ENCODE measurements around the gene C3orf52.
A peak's percentile ranks its signal among the peaks of the same experiment; 100 is the strongest.

C3orf52 gene

DNA sequence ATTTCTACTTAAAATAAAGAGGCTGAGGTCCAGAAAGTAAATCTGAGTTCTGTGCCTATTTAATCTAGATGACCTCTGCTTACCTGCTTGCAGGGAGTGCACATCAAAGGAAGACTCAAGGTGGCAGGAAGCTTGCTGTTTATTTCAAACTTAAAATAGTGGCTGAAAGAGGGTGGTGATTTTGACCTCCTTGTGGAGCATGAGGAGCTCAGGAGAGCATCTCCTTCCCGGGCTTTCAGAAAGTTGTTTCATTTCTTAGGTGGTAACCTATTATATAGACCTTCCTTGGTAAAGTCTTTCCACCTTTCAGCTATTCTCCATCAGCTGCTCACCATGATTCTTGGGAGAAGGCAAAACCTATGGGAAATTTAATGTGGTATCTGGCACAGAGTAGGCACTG, 46.4 kb downstream of the C3orf52 start:
- DNase-seq (ENCODE audit: insufficient read length, low spot score) (no peak), FAIRE-seq (no peak)
- TF ChIP-seq PAX5 (IDR thresholded peaks at IDR 0.05; ENCODE audit: insufficient read depth, low read length, severe bottlenecking) (no peak), TAF1 (IDR thresholded peaks at IDR 0.05; ENCODE audit: low read depth, low read length) (no peak), POU2F2 (IDR thresholded peaks at IDR 0.05; ENCODE audit: low read depth, low read length) (no peak), POLR2A (IDR thresholded peaks at IDR 0.05; ENCODE audit: low read depth, low read length) (no peak), SPI1 (IDR thresholded peaks at IDR 0.05; ENCODE audit: low read depth, low read length) (no peak), POLR2AphosphoS5 (IDR thresholded peaks at IDR 0.05; ENCODE audit: low read depth, low read length) (no peak)

DNA sequence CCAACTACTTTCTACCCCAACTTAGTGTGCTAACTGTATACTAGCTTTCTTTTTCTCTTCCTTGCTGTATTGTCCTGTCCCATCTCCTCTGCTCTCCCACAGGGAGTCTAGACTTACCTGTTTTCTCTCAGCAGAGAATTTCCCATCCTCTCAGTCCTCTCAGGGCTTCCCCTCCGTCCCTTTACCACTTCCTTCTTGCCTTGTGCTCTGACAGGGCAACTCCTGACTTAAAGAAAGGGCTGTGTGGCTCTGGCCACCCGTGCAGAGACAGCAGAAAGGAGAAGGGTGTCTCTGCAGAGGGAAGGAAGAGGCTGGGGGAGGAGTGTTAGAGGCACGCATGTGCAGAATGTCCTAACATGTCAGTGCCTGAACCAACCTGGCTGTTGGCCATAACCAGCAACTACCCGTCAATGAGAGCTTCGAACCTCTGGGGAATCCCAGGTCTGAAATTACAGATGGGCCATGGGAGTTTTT, 46.8 kb downstream of the C3orf52 start, which contains the start of gene GCSAM:
Gene GCSAM (minus strand): TSS at position 274 of the 474 bp plus-strand sequence. CDS start 128 bp downstream, at position 146.
- FAIRE-seq (peak; percentile 100), DNase-seq (ENCODE audit: insufficient read length, low spot score) (no peak)
- TF ChIP-seq POLR2A (IDR thresholded peaks at IDR 0.05; ENCODE audit: low read depth, low read length), result peak; percentile 91
- peak; percentile 96 for TF ChIP-seq TAF1 (IDR thresholded peaks at IDR 0.05; ENCODE audit: low read depth, low read length)
- peak; percentile 82 for TF ChIP-seq SPI1 (IDR thresholded peaks at IDR 0.05; ENCODE audit: low read depth, low read length)
- TF ChIP-seq PAX5 (IDR thresholded peaks at IDR 0.05; ENCODE audit: insufficient read depth, low read length, severe bottlenecking), result peak; percentile 47
- peak; percentile 86 for TF ChIP-seq POU2F2 (IDR thresholded peaks at IDR 0.05; ENCODE audit: low read depth, low read length)
- TF ChIP-seq POLR2AphosphoS5 (IDR thresholded peaks at IDR 0.05; ENCODE audit: low read depth, low read length), result peak; percentile 91

DNA sequence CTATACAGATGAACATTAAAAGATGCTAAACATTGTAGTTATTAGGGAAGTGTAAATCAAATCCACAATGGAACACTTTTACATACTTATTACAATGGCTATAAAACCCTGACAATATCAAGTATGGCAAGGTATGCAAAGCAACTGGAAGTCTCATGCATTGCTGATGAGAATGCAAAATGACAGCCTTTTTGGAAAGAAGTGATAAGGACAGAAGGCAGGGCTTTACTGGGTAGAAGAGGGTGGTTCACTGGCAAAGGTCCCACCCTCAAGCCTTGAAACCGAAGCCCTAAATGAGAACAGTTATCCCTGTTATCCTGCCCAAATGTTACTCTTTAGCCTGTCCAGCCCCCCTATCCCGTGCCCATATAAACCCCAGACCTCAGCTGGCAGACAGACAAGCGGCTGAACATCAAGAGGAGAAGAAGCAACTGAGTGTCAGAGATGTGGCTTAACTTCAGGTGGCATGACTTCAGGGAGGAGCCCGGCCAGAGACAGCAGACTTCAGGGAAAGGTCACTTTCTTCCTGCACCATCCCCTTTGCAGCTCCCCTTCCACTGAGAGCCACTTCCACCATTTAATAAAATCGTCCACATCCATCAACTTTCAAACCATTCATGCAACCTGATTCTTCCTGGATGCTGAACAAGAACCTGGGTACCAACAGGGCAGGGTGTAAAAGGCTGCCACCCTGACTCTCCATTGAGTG, 47.6 kb downstream of the C3orf52 start:
- TF ChIP-seq TAF1 (IDR thresholded peaks at IDR 0.05; ENCODE audit: low read depth, low read length) (peak; percentile 32; the same call in 1 of the 2 replicates), SPI1 (IDR thresholded peaks at IDR 0.05; ENCODE audit: low read depth, low read length) (no peak), POU2F2 (IDR thresholded peaks at IDR 0.05; ENCODE audit: low read depth, low read length) (peak; percentile 44; the same call in 1 of the 2 replicates)
- FAIRE-seq (no peak), DNase-seq (ENCODE audit: insufficient read length, low spot score) (no peak)

DNA sequence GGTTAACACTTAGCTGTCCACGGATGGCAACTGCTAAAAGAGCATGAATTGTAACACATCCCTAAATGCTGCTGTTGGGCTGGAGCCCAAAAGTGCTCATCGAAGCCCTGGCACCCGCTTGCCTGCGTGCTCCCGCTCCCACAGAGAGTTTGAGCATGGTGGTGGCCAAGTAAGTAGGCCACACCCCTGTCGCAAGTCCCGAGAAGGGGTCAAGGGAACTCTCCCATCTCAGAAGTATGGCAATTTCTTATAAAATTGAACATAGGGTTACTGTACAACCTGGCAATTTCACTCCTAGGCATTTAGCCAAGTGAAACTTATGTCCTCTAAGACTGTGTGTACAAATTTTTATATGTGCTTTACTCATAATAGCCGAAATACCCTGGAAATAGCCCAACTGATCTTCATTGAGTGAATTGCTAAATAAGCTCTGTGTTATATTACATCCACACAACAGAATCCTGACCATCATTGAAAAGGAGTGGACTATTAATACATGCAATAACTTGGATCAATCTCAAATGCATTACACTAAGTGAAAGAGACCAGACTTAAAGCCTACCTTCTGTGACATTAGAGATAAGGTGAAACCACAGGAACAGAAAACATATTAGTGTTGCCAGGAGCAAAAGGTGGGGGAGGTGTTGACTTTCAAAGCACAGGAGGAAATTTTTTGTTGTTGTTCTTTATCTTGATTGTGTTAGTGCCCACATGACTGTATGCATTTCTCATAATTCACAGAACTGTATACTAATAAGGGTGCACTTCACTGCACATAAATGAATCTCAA, 48.3 kb downstream of the C3orf52 start:
- peak; percentile 82 for FAIRE-seq
- no peak for DNase-seq (ENCODE audit: insufficient read length, low spot score)
- peak; percentile 14 for TF ChIP-seq POLR2A (IDR thresholded peaks at IDR 0.05; ENCODE audit: low read depth, low read length)
- TF ChIP-seq PAX5 (IDR thresholded peaks at IDR 0.05; ENCODE audit: insufficient read depth, low read length, severe bottlenecking), result no peak
- no peak for TF ChIP-seq SPI1 (IDR thresholded peaks at IDR 0.05; ENCODE audit: low read depth, low read length)

DNA sequence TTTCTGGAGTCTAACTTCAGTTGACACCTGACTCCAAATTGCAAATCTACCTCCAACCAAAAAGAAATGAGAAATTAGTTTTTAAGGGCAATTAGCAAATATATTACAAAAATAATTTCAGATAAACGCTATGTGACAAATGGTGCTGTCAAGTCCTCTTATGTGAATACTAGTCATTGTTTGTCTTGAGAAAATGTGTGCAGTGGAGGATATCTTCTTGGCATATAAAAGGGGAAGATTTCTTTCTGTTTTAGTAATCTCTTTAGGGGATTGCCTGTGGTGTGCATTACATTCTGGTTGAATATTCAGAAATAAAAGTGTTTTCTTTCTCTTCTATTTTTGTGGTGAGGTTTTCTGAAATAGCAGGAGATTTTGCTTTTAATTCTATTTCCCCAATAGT, 49.9 kb downstream of the C3orf52 start:
- FAIRE-seq (peak; percentile 67), DNase-seq (ENCODE audit: insufficient read length, low spot score) (no peak)
- no peak for TF ChIP-seq SPI1 (IDR thresholded peaks at IDR 0.05; ENCODE audit: low read depth, low read length)

DNA sequence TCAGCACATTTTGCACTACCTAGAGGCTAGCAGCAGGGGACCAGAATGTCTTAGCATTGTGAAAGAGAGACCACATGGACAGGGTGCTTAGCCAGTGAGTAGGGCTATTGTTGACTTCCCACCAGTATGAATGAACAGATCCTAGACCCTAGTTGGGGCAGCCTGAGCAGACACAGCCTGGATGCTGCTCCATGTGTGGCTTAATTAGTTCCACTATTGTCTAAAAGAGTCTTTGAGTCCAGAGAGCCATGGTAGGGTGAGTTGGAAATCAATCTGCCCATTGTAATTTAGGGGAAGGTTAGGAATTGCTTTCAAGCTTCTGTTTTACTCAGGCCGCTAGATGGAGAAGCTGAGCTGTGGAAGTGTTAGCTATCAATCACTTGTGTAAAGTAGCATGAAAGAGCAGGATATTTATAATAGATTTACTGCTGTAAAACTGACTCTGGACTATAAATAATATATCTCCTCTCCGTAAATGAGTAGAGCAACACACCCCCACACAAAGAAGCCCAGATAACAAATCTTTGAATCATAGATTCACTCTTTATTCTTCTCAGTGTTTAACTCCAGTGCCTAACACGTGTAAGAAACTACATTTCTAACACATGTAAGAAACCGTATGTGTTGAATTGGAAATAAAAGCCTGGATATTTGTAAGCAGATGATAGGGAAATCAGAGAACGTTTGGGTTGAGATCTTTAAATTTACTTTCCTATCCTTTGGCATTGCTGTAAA, 50.9 kb downstream of the C3orf52 start:
- no peak for TF ChIP-seq TAF1 (IDR thresholded peaks at IDR 0.05; ENCODE audit: low read depth, low read length)
- peak; percentile 56; the same call in 1 of the 2 replicates for TF ChIP-seq POLR2AphosphoS5 (IDR thresholded peaks at IDR 0.05; ENCODE audit: low read depth, low read length)
- no peak for TF ChIP-seq SPI1 (IDR thresholded peaks at IDR 0.05; ENCODE audit: low read depth, low read length)
- peak; percentile 51 for TF ChIP-seq POLR2A (IDR thresholded peaks at IDR 0.05; ENCODE audit: low read depth, low read length)
- no peak for TF ChIP-seq PAX5 (IDR thresholded peaks at IDR 0.05; ENCODE audit: insufficient read depth, low read length, severe bottlenecking)
- peak; percentile 16; the same call in 1 of the 2 replicates for TF ChIP-seq POU2F2 (IDR thresholded peaks at IDR 0.05; ENCODE audit: low read depth, low read length)
- FAIRE-seq (peak; percentile 84), DNase-seq (ENCODE audit: insufficient read length, low spot score) (no peak)

DNA sequence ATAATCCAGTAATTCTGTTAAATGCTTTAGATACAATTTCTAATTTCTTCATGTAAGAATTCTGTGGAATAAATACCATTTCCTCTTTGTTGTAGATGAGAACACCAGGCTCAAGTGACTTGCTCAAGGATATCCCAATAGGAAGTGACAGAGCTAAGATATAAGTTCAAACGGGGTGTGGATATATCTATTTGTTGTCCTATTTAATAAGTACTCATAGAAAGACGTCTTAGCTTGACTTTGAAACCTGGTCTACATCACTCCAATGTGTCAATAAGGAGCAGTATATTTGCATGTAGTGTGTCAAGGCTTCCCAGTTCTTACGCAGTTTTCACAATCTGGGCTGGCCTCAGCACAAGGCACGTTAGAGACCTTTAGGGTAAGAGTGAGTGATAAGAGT, 51.6 kb downstream of the C3orf52 start:
- peak; percentile 81 for FAIRE-seq
- DNase-seq (ENCODE audit: insufficient read length, low spot score), result no peak

DNA sequence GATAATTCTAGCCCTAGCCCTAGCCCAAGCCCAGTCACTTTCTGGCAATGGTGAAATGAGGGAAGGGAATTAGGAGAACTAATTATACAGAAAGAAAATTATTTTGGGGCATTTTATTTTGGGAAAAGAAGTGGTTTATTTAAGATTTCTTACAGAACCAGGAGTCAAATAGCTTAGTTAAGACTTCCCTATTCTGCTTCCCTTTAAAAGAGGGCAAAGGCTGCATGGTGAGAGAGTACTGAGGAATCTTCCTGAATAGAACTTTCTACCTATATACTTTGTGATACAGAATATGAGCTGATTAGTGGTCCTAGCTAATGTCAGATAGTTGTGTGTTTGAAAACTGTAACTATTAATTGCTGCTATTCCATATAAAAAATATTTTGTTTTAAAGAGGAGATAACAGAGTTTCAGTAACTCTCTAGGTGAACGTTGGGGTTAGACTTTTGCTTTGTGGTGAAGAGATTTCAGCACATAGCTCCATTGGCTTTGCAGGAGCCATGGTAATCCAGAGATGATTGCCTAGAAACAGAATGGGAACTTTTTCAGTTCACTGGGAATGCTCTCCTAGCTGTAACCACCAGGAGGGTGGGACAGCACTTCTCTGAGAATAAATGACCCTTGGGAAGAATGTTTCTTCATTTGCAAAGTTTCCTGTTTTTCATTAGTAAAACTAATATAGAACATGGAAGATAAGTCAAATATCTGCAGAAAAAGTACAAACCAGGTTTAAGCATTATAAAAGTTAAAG, 52.2 kb downstream of the C3orf52 start:
- FAIRE-seq (no peak), DNase-seq (ENCODE audit: insufficient read length, low spot score) (no peak)
- no peak for TF ChIP-seq SPI1 (IDR thresholded peaks at IDR 0.05; ENCODE audit: low read depth, low read length)
- TF ChIP-seq POU2F2 (IDR thresholded peaks at IDR 0.05; ENCODE audit: low read depth, low read length), result no peak
- TF ChIP-seq POLR2A (IDR thresholded peaks at IDR 0.05; ENCODE audit: low read depth, low read length), result no peak
- TF ChIP-seq POLR2AphosphoS5 (IDR thresholded peaks at IDR 0.05; ENCODE audit: low read depth, low read length), result no peak
- no peak for TF ChIP-seq PAX5 (IDR thresholded peaks at IDR 0.05; ENCODE audit: insufficient read depth, low read length, severe bottlenecking)
- TF ChIP-seq TAF1 (IDR thresholded peaks at IDR 0.05; ENCODE audit: low read depth, low read length), result no peak

More for the DNA sequence above, 51.6 kb downstream of the C3orf52 start:
- no peak for TF ChIP-seq POLR2A (IDR thresholded peaks at IDR 0.05; ENCODE audit: low read depth, low read length)
- no peak for TF ChIP-seq POLR2AphosphoS5 (IDR thresholded peaks at IDR 0.05; ENCODE audit: low read depth, low read length)
- TF ChIP-seq POU2F2 (IDR thresholded peaks at IDR 0.05; ENCODE audit: low read depth, low read length), result no peak
- TF ChIP-seq SPI1 (IDR thresholded peaks at IDR 0.05; ENCODE audit: low read depth, low read length), result no peak
- TF ChIP-seq TAF1 (IDR thresholded peaks at IDR 0.05; ENCODE audit: low read depth, low read length), result no peak
- no peak for TF ChIP-seq PAX5 (IDR thresholded peaks at IDR 0.05; ENCODE audit: insufficient read depth, low read length, severe bottlenecking)

All from GM12891 (cell line).